ENCODE data around the gene TMEM132D.

Gene TMEM132D

GRCh38 chr12:129687731-129688130, 216.1 kb downstream of the TMEM132D start:
- no peak for DNase-seq (ENCODE audit: extremely low read depth, low read depth)
- TF ChIP-seq CTCF (IDR thresholded peaks at IDR 0.05; ENCODE audit: low read depth, low read length), result no peak

DNA sequence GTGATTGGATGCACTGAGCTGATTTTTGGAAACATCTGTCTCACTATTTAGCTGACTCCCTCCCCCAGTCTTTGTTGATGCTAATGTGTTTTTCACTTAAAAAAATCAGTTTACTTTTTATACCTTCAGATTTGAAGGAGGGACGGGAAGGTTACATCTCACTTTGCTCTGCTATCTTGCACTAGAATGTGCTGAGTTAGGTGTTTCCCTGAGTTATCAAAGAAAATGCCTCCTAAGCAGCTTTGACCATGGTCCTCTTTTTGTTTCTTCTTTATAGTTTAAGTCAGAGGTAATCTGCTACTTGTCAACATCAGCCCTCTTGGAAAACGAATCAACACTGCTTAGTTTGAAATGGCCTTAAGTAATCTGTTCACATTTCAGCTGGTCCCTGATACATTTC, 222.0 kb downstream of the TMEM132D start:
- DNase-seq (ENCODE audit: extremely low read depth, low read depth), result no peak
- no peak for TF ChIP-seq CTCF (IDR thresholded peaks at IDR 0.05; ENCODE audit: low read depth, low read length)

GRCh38 chr12:129681151-129681550, 222.7 kb downstream of the TMEM132D start:
- no peak for TF ChIP-seq CTCF (IDR thresholded peaks at IDR 0.05; ENCODE audit: low read depth, low read length)
- DNase-seq (ENCODE audit: extremely low read depth, low read depth), result no peak

GRCh38 chr12:129676411-129676810, 227.4 kb downstream of the TMEM132D start:
- no peak for TF ChIP-seq CTCF (IDR thresholded peaks at IDR 0.05; ENCODE audit: low read depth, low read length)
- no peak for DNase-seq (ENCODE audit: extremely low read depth, low read depth)

GRCh38 chr12:129675947-129676346, 227.9 kb downstream of the TMEM132D start:
- no peak for TF ChIP-seq CTCF (IDR thresholded peaks at IDR 0.05; ENCODE audit: low read depth, low read length)
- DNase-seq (ENCODE audit: extremely low read depth, low read depth), result no peak

DNA sequence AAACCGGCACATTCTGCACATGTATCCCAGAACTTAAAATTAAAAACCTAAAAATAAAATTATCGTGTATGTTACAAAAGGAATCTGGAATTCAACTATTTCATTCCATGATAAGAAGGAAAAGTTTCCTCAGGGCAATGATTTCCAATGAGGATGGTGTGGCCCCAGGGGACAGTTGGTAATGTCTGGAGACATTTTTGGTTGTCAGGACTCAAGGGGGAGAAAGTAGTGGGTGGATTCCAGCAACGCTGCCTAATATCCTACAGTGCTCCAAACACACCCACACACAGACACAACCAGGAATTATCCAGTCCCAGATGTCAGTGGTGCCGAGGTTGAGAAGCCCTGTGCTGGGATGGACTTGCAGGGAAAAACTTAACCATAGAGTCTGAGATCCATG, 228.3 kb downstream of the TMEM132D start:
- no peak for DNase-seq (ENCODE audit: extremely low read depth, low read depth)
- TF ChIP-seq CTCF (IDR thresholded peaks at IDR 0.05; ENCODE audit: low read depth, low read length), result no peak

DNA sequence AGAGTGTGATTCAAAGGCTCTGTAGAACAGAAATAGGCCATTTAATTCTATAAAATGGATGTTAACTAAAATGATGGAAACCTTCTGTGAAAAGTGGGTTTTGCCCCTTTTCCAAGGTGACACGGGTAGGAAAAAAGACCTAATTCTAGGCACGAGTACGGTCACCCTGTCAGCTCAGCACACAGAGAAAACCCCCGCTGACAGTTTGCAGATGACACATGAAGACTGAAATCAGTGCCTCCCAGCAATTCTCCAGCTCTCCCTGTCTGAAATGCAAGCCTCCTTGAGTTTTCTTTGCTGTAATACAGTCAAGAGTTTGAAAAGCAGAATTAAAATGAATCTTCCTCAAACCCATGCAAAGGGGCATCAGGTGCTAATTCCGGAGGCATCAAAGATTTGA, 230.0 kb downstream of the TMEM132D start:
- no peak for TF ChIP-seq CTCF (IDR thresholded peaks at IDR 0.05; ENCODE audit: low read depth, low read length)
- DNase-seq (ENCODE audit: extremely low read depth, low read depth), result no peak
